Smooth muscle cell (in vitro differentiated cells): Measurements from ENCODE around the gene BICD1. TPM values are rescaled to one million over a fixed set of nuclear protein-coding genes. Genes with fewer than 3 reads are reported as not detected.

Source experiments
- DNase-seq: peaks from one replicate; lab custom pipeline; 2025; ENCODE audit not compliant: unreplicated experiment; lab: John Stamatoyannopoulos, UW
- H2AFZ ChIP-seq: fragments of 200-600 bp; sonication (generic); 2 replicates; pipeline ENCODE4 v1.6.0; 2016; ENCODE audit warnings: antibody characterized with exemption, low read depth, mild to moderate bottlenecking
- H3F3A ChIP-seq: fragments of 200-600 bp; sonication (generic); 2 replicates; pipeline ENCODE4 v1.6.0; 2017; ENCODE audit warnings: antibody characterized with exemption, low read depth
- H3K27ac ChIP-seq: fragments of 200-600 bp; sonication (generic); 2 replicates; pipeline ENCODE4 v1.5.1; 2016; ENCODE audit warnings: low read depth, mild to moderate bottlenecking
- H3K27me3 ChIP-seq: fragments of 200-600 bp; sonication (generic); 2 replicates; pipeline ENCODE4 v1.6.1; 2016; ENCODE audit warnings: low read depth, mild to moderate bottlenecking
- H3K36me3 ChIP-seq: fragments of 200-600 bp; sonication (generic); 2 replicates; pipeline ENCODE4 v1.5.1; 2016; ENCODE audit warnings: low read depth
- H3K4me1 ChIP-seq: fragments of 200-600 bp; sonication (generic); 2 replicates; pipeline ENCODE4 v1.5.1; 2016; ENCODE audit warnings: low read depth
- H3K4me2 ChIP-seq: fragments of 200-600 bp; sonication (generic); 2 replicates; pipeline ENCODE4 v1.6.0; 2016; ENCODE audit warnings: mild to moderate bottlenecking
- H3K4me3 ChIP-seq: fragments of 200-600 bp; sonication (generic); 2 replicates; pipeline ENCODE4 v1.5.1; 2016; ENCODE audit warnings: mild to moderate bottlenecking
- H3K79me2 ChIP-seq: fragments of 200-600 bp; sonication (generic); 2 replicates; pipeline ENCODE4 v1.6.0; 2016; ENCODE audit warnings: low read depth, mild to moderate bottlenecking
- H3K9ac ChIP-seq: fragments of 200-600 bp; sonication (generic); 2 replicates; pipeline ENCODE4 v1.6.0; 2016; ENCODE audit warnings: low read depth
- H3K9me3 ChIP-seq: fragments of 200-600 bp; sonication (generic); replicated peaks from 2 replicates; pipeline ENCODE4 v1.5.1; 2016; ENCODE audit warnings: low read depth
- H4K20me1 ChIP-seq: fragments of 200-600 bp; sonication (generic); 2 replicates; pipeline ENCODE4 v1.6.0; 2016; ENCODE audit warnings: low read depth
- CTCF ChIP-seq: fragments of 200-600 bp; sonication (generic); IDR thresholded peaks from 2 replicates; pipeline ENCODE4 v1.5.1; 2017; ENCODE audit warnings: borderline replicate concordance, mild to moderate bottlenecking, antibody characterized with exemption; ENCODE audit not compliant: insufficient read depth, poor library complexity, severe bottlenecking
- WGBS: methylation state at CpG from one replicate; pipeline ENCODE4 v1.1.7; 2016; ENCODE audit warnings: low lambda C conversion rate; 5-methylcytosine and 5-hydroxymethylcytosine counted together
- polyA plus RNA-seq: library from polyadenylated mRNA; unstranded; fragments of >200 nt; fragmentation: Nextera tagmentation; extraction: Ambion mirVana; gene quantifications from 2 replicates; pipeline ENCODE4 v1.2.1, GENCODE V29; 2016
- total RNA-seq: library from RNA; depleted of rRNA; stranded (reverse); fragments of >200 nt; gene quantifications from 2 replicates; pipeline ENCODE4 v1.2.3, GENCODE V29; 2014

BICD1 gene
- total and polyA plus RNA-seq, 2 experiments from 2014 or later, result 6.5 to 11.5 TPM

GRCh38 chr12:32063796-32064195 is 42.9 kb upstream of the BICD1 start:
- no peaks in the 10 kb centered on the region for H3K79me2 ChIP-seq
- no peak overlapping the region for H3K4me2 ChIP-seq
- DNase-seq, result no peak
- H3F3A ChIP-seq, result no peaks in the 10 kb centered on the region
- no peak overlapping the region for H3K9ac ChIP-seq
- WGBS, result 96% methylated on average over 4 of the region's 4 CpGs
- H3K27me3 ChIP-seq, result no peaks in the 10 kb centered on the region
- H4K20me1 ChIP-seq, result no peaks in the 10 kb centered on the region
- H3K4me1 ChIP-seq, result no peaks in the 10 kb centered on the region
- no peak overlapping the region for H3K4me3 ChIP-seq
- no peak for TF ChIP-seq CTCF
- H3K36me3 ChIP-seq, result no peaks in the 10 kb centered on the region
- no peak overlapping the region for H2AFZ ChIP-seq
- H3K9me3 ChIP-seq, result no peaks in the 10 kb centered on the region
- no peak overlapping the region for H3K27ac ChIP-seq

DNA sequence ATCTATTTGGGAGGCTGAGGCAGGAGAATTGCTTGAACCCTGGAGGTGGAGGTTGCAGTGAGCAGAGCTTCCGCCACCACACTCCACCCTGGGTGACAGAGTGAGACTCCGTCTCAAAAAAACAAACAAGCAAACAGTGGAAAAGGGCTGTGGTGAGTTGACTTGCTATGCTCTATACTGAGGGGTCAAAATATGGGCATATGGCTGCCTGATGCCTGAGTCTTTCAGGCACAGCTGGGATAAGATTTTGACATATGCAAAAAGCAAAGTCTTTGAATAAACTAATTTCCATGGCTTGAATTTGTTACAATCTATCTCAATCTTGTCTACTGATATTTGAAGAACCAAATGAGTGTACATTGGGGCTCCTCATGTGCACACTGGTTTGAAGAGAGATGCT is 40.4 kb upstream of the BICD1 start:
- WGBS, result 91% methylated on average over 2 of the region's 2 CpGs
- no peak overlapping the region for H3K27ac ChIP-seq
- DNase-seq, result no peak
- no peak for TF ChIP-seq CTCF
- H3F3A ChIP-seq, result no peaks in the 10 kb centered on the region
- no peaks in the 10 kb centered on the region for H3K36me3 ChIP-seq
- no peaks in the 10 kb centered on the region for H4K20me1 ChIP-seq
- no peak overlapping the region for H3K9ac ChIP-seq
- no peak overlapping the region for H2AFZ ChIP-seq
- no peaks in the 10 kb centered on the region for H3K9me3 ChIP-seq
- no peak overlapping the region for H3K4me2 ChIP-seq
- no peak overlapping the region for H3K4me3 ChIP-seq
- H3K4me1 ChIP-seq, result no peaks in the 10 kb centered on the region
- H3K79me2 ChIP-seq, result no peaks in the 10 kb centered on the region
- H3K27me3 ChIP-seq, result no peaks in the 10 kb centered on the region

GRCh38 chr12:32069071-32069470 is 37.6 kb upstream of the BICD1 start:
- no peaks in the 10 kb centered on the region for H3K27me3 ChIP-seq
- TF ChIP-seq CTCF, result no peak
- H3K36me3 ChIP-seq, result no peaks in the 10 kb centered on the region
- H3K4me3 ChIP-seq, result no peak overlapping the region
- no peaks in the 10 kb centered on the region for H3F3A ChIP-seq
- no peak overlapping the region for H3K27ac ChIP-seq
- 92% methylated on average over 3 of the region's 3 CpGs for WGBS
- no peak overlapping the region for H2AFZ ChIP-seq
- no peaks in the 10 kb centered on the region for H3K4me1 ChIP-seq
- no peak overlapping the region for H3K4me2 ChIP-seq
- H3K9ac ChIP-seq, result no peak overlapping the region
- no peaks in the 10 kb centered on the region for H4K20me1 ChIP-seq
- no peaks in the 10 kb centered on the region for H3K9me3 ChIP-seq
- no peak for DNase-seq
- no peaks in the 10 kb centered on the region for H3K79me2 ChIP-seq

- Histone ChIP-seq H2AFZ (no peak overlapping the region), H3K4me1 (no peaks in the 10 kb centered on the region), H3K4me2 (no peak overlapping the region), H3K36me3 (no peaks in the 10 kb centered on the region), H4K20me1 (no peaks in the 10 kb centered on the region), H3K79me2 (no peaks in the 10 kb centered on the region), H3K27ac (no peak overlapping the region), H3K27me3 (no peaks in the 10 kb centered on the region), H3F3A (no peaks in the 10 kb centered on the region), H3K9me3 (no peaks in the 10 kb centered on the region), H3K4me3 (no peak overlapping the region), H3K9ac (no peak overlapping the region)
- TF ChIP-seq CTCF, result no peak
- DNase-seq, result no peak
- 97% methylated on average over 5 of the region's 5 CpGs for WGBS
Observed at GRCh38 chr12:32069731-32070130, 36.9 kb upstream of the BICD1 start.
